HepG2 (cell line): Measurements from ENCODE around the gene HYPK. TPM values are rescaled to one million over a fixed set of nuclear protein-coding genes. Genes with fewer than 3 reads are reported as not detected.
A peak's percentile ranks its signal among the peaks of the same experiment; 100 is the strongest.

ENCODE experiments used
- HNRNPLL ChIP-seq: fragments of 200-400 bp; formaldehyde crosslinking; IDR thresholded peaks from 2 replicates; pipeline ENCODE4 v1.6.1; 2017; ENCODE audit warnings: mild to moderate bottlenecking, low read depth, low read length; ENCODE audit not compliant: poor library complexity, severe bottlenecking
- MED1 ChIP-seq: sonication (generic); formaldehyde crosslinking; IDR thresholded peaks from 2 replicates; pipeline ENCODE4 v1.4.0; 2020; ENCODE audit warnings: missing genetic modification reagents
- PATZ1 ChIP-seq: sonication (generic); formaldehyde crosslinking; IDR thresholded peaks from 2 replicates; pipeline ENCODE4 v1.4.0; 2020; ENCODE audit warnings: missing genetic modification reagents
- RBAK ChIP-seq: sonication (generic); formaldehyde crosslinking; IDR thresholded peaks from 2 replicates; pipeline ENCODE4 v1.5.1; 2020; ENCODE audit warnings: mild to moderate bottlenecking, missing genetic modification reagents
- SOX6 ChIP-seq, 2 experiments: fragments of 450-650 bp in 1 of 2; sonication (generic) in 1 of 2; formaldehyde crosslinking in 1 of 2; IDR thresholded peaks; 2 replicates each; pipeline versions ENCODE4 v1.4.0 to v1.6.1; 2017 to 2020; ENCODE audit warnings: antibody characterized with exemption in 1 of 2, mild to moderate bottlenecking in 1 of 2, missing genetic modification reagents in 1 of 2
- TAF1 ChIP-seq: sonication (generic); formaldehyde crosslinking; IDR thresholded peaks from 2 replicates; pipeline ENCODE4 v1.4.0; 2020; ENCODE audit warnings: missing genetic modification reagents
- ZFP36L1 ChIP-seq: sonication (generic); formaldehyde crosslinking; IDR thresholded peaks from 2 replicates; pipeline ENCODE4 v1.8.0; 2022; ENCODE audit warnings: mild to moderate bottlenecking, missing genetic modification reagents, moderate library complexity
- ZKSCAN8 ChIP-seq: IDR thresholded peaks from 2 replicates; pipeline ENCODE4 v1.6.1; 2016; ENCODE audit warnings: borderline replicate concordance, missing genetic modification reagents, missing compliant biosample characterization
- ZNF225 ChIP-seq: sonication (generic); formaldehyde crosslinking; IDR thresholded peaks from 2 replicates; pipeline ENCODE4 v1.4.0; 2020; ENCODE audit warnings: mild to moderate bottlenecking, missing genetic modification reagents
- ZNF235 ChIP-seq: sonication (generic); formaldehyde crosslinking; IDR thresholded peaks from 2 replicates; pipeline ENCODE4 v1.8.1; 2023; ENCODE audit warnings: mild to moderate bottlenecking, missing genetic modification reagents, borderline replicate concordance
- ZNF558 ChIP-seq: sonication (generic); formaldehyde crosslinking; IDR thresholded peaks from 2 replicates; pipeline ENCODE4 v1.9.0; 2022; ENCODE audit warnings: mild to moderate bottlenecking, missing genetic modification reagents, borderline replicate concordance
- ZNF574 ChIP-seq: sonication (generic); formaldehyde crosslinking; IDR thresholded peaks from 2 replicates; pipeline ENCODE4 v1.4.0; 2020; ENCODE audit warnings: missing genetic modification reagents
- ZNF580 ChIP-seq: IDR thresholded peaks from 2 replicates; pipeline ENCODE4 v1.6.1; 2016; ENCODE audit warnings: low read depth, borderline replicate concordance
- polyA plus RNA-seq, 8 experiments: library from polyadenylated mRNA; depleted of rRNA in 3 of 8; stranded (reverse) in 7 of 8; unstranded in 1 of 8; fragments of >200 nt; fragmentation: Illumina TruSeq in 4 of 8; extraction: Trizol in 4 of 8; gene quantifications; 2 replicates each; pipeline versions ENCODE4 v1.2.1 to v1.2.3, GENCODE V29; 2011 to 2016; ENCODE audit warnings: low read depth in 4 of 8, missing spikeins in 1 of 8, mixed read lengths in 1 of 8; ENCODE audit not compliant: insufficient read depth in 1 of 8
- total RNA-seq, 5 experiments: library from RNA; depleted of rRNA; stranded (reverse); fragments of >200 nt; fragmentation: Illumina TruSeq; extraction: Trizol; gene quantifications; 2 replicates each; pipeline ENCODE4 v1.2.3, GENCODE V29; 2016; ENCODE audit warnings: low read depth in 1 of 5
- TF ChIP-seq, protein P1 (sequence below): sonication (generic); formaldehyde crosslinking; IDR thresholded peaks from 2 replicates; pipeline ENCODE4 v1.5.1; 2020; ENCODE audit warnings: mild to moderate bottlenecking, missing genetic modification reagents, moderate library complexity
- TF ChIP-seq, protein P2 (sequence below): sonication (generic); formaldehyde crosslinking; IDR thresholded peaks from 2 replicates; pipeline ENCODE4 v1.8.0; 2023; ENCODE audit warnings: mild to moderate bottlenecking, missing genetic modification reagents
- TF ChIP-seq, protein P3 (sequence below): sonication (generic); formaldehyde crosslinking; IDR thresholded peaks from 2 replicates; pipeline ENCODE4 v1.5.1; 2020; ENCODE audit warnings: mild to moderate bottlenecking, missing genetic modification reagents, moderate library complexity

Gene HYPK
- total and polyA plus RNA-seq, 2 of the 13 experiments (the other 11 are each of a cell fraction or from before 2014, with no cell fraction given), result 13.5 to 16.5 TPM

DNA sequence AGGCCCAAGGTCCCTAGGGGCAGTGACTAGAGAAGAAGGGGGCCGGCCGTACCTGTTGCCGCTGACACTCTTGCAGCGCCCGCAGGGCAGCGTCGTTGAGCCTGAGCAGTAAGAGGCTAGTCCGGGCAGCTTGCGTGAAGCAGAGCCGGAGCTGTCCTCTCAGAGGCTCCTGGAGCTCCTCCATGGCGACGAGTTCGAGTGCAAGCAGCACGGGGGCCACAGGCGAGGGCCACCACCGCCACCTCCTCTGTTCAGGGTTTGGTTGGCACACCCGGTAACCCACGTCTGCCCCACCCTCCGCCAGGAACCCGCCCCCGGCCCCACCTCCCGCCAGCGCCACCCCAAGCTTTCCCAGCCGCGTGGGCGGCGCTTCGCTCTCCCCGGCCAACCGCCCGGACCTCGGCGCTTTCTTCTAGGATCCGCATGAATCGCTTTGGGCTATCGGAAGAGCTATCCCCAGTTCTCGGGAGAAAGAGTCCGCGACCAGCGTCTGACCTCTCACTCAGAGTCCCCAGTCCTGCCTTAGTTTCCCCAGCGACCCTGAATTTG, 23.6 kb upstream of the HYPK start, which contains the start of gene ELL3 (continued):
- TF ChIP-seq TAF1 (CRISPR knock-in tag), result peak; percentile 12; the same call in 1 of the 2 replicates
- TF ChIP-seq, protein P1, sequence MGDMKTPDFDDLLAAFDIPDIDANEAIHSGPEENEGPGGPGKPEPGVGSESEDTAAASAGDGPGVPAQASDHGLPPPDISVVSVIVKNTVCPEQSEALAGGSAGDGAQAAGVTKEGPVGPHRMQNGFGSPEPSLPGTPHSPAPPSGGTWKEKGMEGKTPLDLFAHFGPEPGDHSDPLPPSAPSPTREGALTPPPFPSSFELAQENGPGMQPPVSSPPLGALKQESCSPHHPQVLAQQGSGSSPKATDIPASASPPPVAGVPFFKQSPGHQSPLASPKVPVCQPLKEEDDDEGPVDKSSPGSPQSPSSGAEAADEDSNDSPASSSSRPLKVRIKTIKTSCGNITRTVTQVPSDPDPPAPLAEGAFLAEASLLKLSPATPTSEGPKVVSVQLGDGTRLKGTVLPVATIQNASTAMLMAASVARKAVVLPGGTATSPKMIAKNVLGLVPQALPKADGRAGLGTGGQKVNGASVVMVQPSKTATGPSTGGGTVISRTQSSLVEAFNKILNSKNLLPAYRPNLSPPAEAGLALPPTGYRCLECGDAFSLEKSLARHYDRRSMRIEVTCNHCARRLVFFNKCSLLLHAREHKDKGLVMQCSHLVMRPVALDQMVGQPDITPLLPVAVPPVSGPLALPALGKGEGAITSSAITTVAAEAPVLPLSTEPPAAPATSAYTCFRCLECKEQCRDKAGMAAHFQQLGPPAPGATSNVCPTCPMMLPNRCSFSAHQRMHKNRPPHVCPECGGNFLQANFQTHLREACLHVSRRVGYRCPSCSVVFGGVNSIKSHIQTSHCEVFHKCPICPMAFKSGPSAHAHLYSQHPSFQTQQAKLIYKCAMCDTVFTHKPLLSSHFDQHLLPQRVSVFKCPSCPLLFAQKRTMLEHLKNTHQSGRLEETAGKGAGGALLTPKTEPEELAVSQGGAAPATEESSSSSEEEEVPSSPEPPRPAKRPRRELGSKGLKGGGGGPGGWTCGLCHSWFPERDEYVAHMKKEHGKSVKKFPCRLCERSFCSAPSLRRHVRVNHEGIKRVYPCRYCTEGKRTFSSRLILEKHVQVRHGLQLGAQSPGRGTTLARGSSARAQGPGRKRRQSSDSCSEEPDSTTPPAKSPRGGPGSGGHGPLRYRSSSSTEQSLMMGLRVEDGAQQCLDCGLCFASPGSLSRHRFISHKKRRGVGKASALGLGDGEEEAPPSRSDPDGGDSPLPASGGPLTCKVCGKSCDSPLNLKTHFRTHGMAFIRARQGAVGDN (CRISPR knock-in tag), result no peak
- 0 out of 2 replicates have a peak, but pooled peaks have one; percentile 11 for TF ChIP-seq PATZ1 (CRISPR knock-in tag)
- no peak for TF ChIP-seq MED1 (CRISPR knock-in tag)
- peak; percentile 15 for TF ChIP-seq HNRNPLL
- 0 out of 2 replicates have a peak, but pooled peaks have one; percentile 4 for TF ChIP-seq ZNF225
- no peak for TF ChIP-seq SOX6 (IDR thresholded peaks at IDR 0.05)
- TF ChIP-seq SOX6 (CRISPR knock-in tag; IDR thresholded peaks at IDR 0.05), result peak; percentile 2; the same call in 1 of the 2 replicates
- 0 out of 2 replicates have a peak, but pooled peaks have one; percentile 3 for TF ChIP-seq ZNF574 (CRISPR knock-in tag)
- TF ChIP-seq ZNF235 (CRISPR knock-in tag), result peak; percentile 42; the same call in 1 of the 2 replicates
- TF ChIP-seq ZNF580 (CRISPR knock-in tag), result peak; percentile 6; the same call in 1 of the 2 replicates
- peak; percentile 37; the same call in 1 of the 2 replicates for TF ChIP-seq ZFP36L1 (CRISPR knock-in tag)
- TF ChIP-seq RBAK, result peak; percentile 41; the same call in 1 of the 2 replicates
- TF ChIP-seq ZKSCAN8, result 0 out of 2 replicates have a peak, but pooled peaks have one; percentile 1
- TF ChIP-seq, protein P2, sequence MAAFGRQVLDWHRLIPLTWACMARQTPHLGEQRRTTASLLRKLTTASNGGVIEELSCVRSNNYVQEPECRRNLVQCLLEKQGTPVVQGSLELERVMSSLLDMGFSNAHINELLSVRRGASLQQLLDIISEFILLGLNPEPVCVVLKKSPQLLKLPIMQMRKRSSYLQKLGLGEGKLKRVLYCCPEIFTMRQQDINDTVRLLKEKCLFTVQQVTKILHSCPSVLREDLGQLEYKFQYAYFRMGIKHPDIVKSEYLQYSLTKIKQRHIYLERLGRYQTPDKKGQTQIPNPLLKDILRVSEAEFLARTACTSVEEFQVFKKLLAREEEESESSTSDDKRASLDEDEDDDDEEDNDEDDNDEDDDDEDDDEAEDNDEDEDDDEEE (CRISPR knock-in tag), result peak; percentile 73; the same call in 1 of the 2 replicates
- TF ChIP-seq, protein P3, sequence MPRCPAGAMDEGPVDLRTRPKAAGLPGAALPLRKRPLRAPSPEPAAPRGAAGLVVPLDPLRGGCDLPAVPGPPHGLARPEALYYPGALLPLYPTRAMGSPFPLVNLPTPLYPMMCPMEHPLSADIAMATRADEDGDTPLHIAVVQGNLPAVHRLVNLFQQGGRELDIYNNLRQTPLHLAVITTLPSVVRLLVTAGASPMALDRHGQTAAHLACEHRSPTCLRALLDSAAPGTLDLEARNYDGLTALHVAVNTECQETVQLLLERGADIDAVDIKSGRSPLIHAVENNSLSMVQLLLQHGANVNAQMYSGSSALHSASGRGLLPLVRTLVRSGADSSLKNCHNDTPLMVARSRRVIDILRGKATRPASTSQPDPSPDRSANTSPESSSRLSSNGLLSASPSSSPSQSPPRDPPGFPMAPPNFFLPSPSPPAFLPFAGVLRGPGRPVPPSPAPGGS (CRISPR knock-in tag), result no peak
- TF ChIP-seq ZNF558 (CRISPR knock-in tag), result 0 out of 2 replicates have a peak, but pooled peaks have one; percentile 45
